Measurements from ENCODE around the gene BRF1.
"Not testable (repeated sequence)": the region's sequence is repeated elsewhere in the genome, so short reads cannot be mapped to it uniquely, and the experiment has no call there.

BRF1 gene

DNA sequence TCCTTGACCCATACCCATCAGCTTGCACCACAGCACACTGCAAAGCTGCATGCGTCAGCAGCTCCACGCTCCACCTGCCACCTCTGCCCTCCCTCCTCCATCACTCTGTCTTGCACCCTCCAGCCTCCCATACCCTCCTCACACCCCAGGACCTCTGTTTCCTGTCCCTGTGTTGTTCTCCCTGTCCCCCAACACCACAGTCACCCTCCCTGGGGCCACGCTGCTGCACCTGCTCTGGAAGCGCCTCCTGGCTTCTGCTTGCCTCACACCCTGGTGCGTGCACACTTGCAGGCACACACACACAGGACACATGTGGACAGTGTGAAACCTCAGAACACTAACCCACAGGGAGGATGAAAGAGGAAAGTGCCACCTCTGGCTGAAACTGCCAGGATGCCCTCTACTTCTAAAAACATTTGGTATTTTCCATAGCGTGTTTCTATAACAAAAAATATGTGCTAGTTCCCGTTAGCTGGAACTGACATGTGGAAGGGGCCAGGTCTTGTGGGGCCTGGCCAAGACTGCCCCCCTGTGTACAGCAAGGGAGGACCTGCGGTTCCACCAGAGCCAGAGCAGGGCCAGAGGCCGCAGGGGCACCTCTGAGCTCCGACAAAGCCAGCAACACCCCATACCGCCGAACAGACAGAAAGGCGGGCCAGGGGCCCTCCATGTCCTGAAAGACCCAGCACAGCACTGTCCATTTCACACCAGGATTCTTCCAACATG is 10.0 kb downstream of the BRF1 start:
- DNase-seq (ENCODE audit: low spot score) = no peak

DNA sequence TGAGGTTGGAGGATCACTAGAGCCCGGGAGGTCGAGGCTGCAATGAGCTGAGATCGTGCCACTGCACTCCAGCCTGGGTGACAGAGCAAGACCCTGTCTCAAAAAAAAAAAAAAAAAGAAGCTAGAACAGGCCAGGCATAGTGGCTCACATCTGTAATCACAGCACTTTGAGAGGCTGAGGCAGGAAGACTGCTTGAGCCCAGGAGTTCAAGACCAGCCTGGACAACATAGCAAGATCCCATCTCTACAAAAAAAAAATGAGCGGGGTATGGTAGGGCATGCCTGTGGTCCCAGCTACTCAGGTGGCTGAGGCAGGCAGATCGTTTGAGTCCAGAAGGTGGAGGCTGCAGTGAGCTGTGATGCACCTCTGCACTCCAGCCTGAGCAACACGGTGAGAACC is 11.9 kb downstream of the BRF1 start:
- DNase-seq (ENCODE audit: low spot score) = not testable (repeated sequence)

DNA sequence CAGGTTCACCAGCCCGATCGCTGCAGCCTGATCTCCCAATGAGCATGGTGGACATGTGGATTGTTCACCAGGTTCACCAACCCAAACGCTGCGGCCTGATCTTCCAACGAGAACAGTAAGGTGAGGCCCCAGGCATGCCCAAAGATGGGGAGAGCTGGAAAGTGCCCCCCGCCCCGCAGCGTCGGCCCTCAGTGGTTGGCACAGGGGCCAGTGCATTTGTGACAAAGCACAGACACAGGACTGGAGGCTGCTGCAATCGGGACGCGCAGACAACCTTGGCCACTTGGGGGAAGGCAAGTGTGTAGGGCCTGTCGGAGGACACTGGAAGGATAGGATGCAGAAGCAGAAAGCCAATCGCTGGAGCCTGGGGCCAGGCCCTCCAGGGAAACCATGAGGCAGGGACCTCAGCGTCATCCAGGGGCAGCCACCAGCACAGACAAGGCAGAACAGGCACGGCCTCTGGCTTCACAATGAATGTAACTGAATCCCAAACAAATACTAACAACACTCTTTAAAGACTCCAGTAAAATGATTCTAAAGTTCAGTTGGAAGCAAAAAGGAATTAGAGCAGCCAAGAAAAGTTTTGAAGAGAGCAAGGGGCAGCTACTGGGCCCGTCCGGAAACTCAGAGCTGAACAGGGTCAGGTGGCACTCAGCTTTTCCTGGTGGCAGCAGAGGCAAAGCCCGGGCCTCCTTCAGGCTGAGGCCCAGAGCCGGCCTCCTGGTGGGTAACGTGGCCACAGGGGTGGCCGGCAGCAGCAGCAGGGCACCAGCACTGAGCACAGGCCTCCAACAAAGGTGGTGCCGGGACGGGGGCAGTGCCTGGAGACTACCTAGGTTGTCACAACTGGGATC is 13.3 kb downstream of the BRF1 start:
- DNase-seq (ENCODE audit: low spot score) = no peak

DNA sequence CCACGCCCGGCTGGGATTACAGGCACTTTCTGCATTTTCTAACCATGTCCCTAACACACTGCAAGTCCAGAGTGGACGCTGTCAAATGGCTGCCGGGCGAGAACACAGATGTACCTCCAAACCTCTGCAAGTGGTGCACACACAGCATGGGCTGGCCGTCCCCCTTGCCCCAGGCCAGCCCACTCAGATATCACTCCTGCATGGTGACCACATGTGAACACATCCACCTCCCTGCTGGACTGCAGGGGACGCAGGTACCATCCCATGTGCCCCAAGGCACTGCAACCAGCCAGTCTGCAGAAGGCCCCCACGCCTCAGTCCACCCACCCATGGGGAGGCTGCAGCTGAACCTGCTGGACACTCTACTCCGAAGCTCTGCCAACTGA is 14.0 kb downstream of the BRF1 start:
- DNase-seq (ENCODE audit: low spot score) = no peak

DNA sequence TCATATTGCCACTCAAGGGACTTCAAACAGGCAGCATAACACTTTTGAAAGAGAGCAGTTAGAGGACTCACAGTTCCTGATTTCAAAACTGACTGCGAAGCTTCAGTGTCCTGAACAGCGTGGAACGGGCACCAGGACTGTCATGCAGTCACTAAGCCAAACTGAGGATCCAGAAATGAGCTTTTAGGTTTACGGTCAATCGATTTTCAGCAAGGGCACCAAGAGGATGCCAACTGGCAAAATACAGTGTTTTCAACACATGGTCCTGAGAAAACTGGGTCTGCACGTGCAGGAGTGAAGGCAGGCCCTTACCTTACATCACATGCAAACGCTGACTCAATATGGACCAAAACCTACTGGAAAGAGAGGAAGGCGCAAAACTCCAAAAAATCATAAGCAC is 15.6 kb downstream of the BRF1 start:
- DNase-seq (ENCODE audit: low spot score) = no peak

DNA sequence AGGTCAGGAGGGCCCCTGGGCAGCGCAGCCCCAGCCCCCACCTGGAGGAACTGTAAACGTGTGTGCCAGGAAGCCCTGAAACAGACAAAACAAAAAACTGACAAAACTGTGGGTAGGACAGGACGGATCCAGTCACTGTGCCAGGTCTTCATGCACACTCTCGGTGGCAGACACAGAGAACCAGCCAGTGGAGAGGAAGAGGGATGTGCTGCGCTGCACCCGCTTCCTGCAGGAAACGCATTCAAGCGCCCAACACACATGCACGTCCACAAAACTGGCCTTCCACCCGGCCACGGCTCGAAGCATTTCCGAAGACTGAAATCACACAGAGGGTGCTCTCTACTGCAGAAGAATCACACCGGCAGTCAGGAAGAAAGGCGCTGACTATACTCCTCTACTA is 16.9 kb downstream of the BRF1 start:
- no peak for DNase-seq (ENCODE audit: low spot score)

DNA sequence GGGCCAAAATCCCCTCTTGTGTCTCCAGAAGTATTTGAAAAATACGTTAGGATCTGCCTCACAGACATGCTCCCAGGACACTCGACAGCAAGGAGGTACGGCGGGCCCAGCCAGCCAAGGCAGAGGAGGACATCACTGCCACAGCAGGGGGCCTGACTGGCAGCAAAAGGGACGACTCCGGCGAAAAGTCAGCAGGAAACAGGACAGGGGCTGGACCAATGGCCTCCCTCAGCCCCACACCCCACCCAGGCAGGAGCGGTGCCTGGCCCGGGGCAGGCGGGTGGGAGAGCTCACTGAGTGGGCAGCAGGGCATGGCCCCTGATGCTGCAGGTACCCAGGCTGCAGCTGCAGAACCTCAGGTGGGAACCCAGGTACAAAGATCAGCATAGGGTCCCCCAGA is 17.8 kb downstream of the BRF1 start:
- DNase-seq (ENCODE audit: low spot score) = no peak

DNA sequence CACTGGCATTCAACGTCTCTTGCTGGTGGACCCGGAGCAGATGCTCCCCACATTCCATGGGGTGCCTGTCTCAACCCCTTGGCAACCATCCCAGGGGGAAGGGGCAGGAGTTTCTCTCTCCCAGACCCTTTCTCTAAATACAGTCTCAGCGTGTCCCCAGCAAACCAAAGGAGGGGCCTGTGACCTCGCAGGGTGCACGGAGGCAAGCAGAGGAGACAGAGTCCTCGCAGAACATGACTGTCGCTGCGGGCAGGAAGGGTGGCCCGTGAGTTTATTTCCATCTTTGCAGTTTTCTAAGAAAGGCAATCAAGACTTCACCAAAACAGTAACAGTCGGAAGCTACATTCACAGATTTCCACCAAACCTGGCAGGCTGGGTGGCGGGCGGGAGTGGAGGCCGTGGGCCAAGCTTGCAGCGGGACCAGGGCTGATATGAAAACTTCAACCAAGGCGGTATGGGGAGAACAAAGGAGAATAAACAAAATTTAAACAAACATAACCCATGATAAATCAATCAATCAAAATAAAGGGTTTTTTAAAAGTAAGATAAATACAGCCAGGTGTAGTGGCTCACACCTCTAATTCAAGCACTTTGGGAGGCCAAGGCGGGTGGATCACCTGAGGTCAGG is 18.6 kb downstream of the BRF1 start:
- no peak for DNase-seq (ENCODE audit: low spot score)

DNA sequence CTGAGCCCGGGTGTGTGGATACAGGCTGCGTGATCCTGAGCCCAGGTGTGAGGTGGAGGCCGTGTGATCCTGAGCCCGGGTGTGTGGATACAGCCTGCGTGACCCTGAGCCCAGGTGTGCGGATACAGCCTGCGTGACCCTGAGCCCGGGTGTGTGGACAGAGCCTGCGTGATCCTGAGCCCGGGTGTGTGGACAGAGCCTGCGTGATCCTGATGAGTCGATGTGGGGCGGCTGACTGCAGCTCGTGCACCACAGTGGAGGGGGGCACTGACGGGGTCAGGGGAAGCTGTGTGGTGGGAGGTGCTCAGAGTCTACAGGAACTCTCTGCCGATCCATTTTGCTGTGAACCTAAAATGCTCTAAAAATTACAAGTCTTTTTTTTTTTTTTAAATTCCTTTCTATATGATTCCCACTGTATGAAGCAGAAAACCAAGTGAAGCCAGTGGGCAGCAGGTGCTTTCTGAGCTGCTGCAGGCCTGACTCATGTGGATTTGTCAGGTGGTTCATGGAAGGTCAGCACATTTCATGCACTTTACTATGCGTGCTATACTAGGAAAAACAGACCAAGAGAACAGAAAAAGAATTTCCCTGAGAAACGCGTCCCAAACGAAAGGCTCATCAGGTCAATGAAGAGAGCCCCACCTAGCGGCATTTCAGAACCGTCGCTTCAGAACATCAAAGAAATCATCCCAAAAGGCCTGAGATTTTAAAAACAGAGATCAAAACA is 19.3 kb downstream of the BRF1 start:
- DNase-seq (ENCODE audit: low spot score) = peak; percentile 84

DNA sequence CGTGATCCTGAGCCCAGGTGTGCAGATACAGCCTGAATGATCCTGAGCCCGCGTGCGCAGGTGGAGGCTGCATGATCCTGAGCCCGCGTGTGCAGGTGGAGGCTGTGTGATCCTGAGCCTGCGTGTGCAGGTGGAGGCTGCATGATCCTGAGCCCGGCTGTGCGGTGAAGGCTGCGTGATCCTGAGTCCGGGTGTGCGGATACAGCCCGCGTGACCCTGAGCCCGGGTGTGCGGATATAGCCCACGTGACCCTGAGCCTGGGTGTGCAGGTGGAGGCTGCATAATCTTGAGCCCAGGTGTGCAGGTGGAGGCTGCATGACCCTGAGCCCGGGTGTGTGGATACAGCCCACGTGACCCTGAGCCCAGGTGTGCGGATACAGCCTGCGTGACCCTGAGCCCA is 20.3 kb downstream of the BRF1 start:
- DNase-seq (ENCODE audit: low spot score) = no peak

DNA sequence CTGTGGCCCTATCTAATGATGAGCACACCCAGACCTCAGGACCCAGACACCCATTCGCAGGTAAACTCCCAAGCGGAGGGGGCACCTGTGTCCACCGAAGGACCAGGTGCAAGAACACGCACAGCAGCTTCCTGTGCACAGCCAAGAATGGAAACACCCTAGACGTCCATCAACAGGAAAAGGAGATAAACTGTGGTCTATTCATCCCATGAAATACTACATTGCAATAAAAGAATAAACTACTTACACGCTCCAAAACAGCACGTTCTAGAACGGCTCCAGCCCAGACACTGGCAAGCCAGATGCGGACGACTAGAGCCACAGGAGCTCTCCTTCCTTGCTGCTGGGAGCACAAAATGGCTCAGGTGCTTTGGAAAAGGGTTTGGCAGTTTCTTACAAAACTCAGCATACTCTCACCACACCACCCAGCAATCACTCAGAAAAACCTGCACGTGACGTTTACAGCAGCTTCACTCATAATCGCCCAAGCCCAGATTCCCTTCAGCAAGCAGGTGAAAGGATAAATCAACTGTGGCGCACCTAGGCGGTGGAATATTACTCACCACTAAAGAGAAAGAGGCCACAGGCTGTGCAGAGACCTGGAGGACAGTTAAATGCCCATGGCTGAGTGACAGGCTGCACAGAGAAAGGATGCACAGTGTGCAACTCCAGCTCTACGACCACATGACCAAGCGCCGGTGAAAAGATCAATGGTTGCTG is 21.0 kb downstream of the BRF1 start:
- no peak for DNase-seq (ENCODE audit: low spot score)

DNA sequence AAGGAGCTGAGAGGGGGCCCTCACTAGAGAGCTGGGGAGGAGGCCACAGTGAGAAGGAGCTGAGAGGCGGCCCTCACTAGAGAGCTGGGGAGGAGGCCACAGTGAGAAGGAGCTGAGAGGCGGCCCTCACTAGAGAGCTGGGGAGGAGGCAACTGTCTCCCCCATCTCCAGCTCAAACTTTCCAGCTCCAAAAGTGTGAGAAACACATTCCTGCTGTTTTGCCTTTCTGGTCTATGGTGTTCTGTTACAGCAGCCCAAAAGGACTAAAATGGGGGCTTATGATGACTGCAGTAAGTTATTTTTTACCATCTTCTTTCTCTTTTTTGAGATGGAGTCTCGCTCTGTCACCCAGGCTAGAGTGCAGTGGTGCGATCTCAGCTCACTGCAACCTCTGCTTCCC is 23.4 kb downstream of the BRF1 start:
- not testable (repeated sequence) for DNase-seq (ENCODE audit: low spot score)

DNA sequence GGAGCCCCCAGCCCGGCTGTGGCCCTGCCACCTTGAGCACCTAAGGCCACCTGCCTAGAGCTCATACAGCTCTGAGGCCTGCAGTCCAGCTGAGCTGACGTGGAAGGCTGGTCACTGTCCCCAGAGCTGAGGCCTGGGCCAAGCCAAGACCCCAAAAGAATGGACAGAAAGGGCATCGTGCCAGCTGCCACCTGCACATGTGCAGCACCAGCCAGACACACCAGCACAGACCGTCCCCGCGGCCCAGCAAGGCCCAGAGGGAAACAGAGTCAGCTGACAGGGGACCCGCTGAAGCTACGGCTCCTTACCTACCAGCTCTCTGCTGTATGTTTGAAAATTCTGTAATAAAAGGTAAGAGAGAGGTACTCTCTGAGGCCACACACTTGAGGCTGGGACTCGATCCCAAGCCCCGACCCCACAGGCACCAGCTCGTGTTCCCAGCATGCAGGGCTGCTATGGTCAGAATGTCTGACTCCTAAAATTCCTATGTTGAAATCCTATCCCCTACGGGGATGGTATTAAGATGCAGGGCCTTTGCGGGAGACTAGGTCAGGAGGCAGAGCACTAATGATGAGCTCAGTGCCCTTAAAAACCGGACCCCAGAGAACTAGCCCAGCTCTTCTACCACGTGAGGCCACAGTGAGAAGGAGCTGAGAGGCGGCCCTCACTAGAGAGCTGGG is 25.4 kb downstream of the BRF1 start:
- DNase-seq (ENCODE audit: low spot score) = no peak

DNA sequence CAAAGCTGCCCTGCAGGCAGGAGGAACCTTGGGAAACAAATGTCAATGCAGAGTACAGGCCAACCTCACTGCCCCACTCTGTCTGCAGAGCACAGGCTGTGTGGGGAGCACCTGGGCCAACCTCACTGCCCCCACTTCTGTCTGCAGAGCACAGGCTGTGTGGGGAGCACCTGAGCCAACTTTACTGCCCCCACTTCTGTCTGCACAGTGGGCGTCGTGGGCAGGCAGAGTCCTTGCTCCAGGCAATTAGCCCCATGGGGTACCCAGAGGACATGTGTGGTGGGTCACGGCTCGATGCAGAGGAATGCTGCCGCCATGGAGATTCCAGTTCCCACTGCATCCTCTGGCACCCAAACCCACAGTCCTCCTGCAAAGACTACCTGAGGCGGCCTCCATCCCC is 26.2 kb downstream of the BRF1 start:
- DNase-seq (ENCODE audit: low spot score) = no peak

DNA sequence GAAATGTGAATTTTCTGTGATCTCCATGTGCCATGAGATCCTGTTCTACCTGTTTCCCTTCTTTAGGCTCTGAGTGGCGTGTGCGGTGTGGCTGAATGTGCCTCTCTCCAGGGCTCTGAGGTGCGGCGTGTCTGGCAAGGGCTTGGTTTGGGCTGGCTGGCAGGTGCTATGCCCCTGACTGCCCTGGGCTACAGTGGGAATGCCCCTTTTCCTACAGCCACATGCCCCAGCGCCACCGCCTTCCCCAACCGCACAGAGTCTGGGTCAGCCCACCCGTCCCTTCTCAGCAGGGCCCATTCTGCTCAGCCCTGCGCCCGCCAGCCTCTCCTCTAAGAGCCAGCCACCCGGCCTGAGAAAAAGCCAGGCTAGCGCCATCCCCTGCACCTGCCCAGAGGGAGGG is 27.7 kb downstream of the BRF1 start:
- no peak for DNase-seq (ENCODE audit: low spot score)

DNA sequence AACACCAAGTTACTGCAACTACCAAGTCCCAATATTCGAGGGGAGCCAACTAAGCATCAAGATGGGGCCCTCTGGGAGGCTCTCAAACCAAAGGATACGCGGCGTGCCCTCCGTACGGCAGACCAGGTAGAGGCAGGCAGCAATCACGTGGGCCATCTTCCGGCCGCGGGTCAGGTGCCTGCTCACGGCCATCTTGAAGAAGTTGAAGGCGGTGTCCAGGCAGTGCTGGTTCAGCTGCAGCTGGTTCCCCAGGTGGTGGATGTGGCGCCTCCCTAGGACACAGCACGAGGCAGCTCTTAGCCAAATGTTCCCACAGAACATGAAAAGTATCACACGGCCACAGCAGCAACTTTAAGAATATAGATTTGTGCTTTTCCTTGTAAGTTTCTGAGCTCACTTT is 28.2 kb downstream of the BRF1 start:
- no peak for DNase-seq (ENCODE audit: low spot score)

DNA sequence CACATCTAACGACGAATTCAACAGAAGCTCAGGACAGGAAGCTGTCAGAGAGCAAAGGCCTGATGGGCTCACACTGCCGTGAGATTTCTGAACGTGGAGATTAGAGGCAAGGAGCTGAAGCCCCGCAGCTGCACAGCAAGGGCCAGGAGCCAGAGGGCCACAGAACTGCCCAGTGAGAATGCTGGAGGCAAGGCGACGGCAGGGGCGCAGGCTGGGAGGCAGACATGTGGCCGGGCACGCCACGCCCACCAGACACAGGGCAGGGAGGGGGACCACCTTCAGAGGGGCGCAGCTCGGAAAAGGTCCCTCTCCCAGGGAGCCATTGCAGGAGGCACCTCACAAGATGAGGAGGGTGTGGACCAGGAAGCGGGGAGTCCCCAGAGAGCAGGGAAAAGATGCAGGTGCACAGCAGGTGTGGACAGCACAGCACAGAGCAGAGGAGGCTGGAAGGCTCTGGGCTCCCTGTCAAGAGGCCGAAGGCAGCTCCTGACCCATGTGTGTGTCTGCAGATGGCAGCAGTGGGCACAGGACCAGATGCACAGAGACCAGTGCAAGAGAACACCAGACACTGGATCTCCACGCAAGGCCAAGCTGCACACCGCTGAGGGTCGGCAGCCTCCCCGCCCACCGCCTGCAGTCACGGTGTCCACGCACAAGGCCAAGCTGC is 29.4 kb downstream of the BRF1 start:
- DNase-seq (ENCODE audit: low spot score) = no peak

DNA sequence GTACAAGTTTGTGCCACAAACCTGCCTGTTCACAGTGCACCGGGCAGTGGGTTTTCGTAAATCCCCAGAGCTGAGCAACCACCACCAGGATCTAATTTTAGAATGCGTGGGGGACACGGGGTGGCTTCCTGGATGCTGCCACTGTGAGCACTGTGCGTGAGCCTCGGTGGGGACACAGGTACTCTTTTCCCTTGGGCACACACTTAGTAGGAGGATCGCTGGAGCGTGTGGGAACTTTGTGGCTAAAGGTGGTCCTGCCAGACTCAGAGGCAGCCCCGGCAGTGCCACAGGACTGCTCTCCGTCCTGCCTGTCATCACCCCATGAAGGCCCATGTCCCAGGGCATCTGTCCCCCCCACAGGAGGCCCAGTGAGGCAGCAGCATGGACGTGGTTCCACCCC is 31.4 kb downstream of the BRF1 start:
- no peak for DNase-seq (ENCODE audit: low spot score)

DNA sequence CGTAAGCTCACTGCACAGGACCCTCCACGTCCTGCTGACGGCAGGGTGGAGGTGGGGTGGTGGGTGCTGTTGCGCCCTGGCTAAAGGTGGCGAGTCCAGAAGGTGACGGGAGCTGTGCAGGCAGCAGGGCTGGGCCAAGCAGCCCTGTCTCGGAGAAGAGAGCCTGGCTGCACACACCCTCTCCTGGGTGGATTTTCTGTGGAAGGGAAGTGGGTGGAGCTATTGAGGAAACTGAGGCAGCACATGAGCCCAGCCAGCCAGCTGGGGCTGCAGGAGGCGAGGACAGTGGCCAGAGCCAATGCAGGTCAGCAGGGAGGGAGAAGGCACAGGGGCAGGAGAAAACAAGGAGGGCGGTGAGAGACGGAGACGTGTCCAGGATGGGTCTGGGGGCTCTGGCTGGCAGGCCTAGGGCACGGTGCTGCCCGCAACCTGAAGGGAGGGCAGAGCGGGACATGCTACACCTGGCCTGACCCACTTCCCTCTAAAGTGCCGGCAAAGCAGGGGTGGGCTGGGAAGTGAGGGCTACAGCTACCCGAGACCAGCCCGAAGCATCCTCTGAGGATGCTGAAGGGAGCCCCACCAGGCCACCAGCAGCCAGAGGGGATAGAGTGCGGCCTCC is 32.0 kb downstream of the BRF1 start:
- DNase-seq (ENCODE audit: low spot score) = no peak

DNA sequence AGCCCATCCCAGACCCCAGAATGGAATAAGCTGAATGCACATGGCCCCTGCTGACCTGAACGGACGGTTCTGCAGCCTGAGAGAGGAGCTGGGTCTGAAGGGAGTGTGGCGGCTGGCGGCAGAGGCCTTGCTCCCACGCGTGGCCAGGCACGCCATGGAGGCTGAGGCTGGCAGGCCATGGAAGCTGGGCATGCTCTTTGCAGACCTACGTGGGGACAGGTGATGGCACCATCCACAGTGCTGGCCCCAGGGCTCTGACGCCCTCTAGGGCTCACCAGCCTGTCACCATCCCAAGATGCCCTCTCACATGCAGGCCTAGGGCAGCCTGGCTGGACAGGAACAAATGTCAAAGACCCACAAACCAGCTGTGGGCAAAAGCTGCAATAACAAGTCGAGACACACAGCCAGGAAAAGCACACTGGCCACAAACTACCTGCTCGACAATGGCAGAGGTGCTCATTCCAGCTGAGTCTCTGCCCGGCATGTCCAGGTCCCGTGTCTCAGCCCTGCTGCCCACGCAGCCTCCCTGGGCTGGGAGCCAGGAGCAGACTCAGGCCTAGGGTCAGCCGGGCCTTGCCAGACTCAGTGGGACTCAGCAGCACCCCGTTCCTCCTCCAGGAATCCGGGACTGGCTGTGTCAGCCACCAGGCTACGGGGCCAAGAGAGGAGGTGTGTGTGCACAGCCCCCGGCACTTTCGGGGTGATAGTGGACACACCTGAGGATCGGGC is 32.8 kb downstream of the BRF1 start:
- DNase-seq (ENCODE audit: low spot score) = no peak

Data from HuH-7 (cell line).